ENCODE results near the gene MIER1.
"Not testable (repeated sequence)": the region's sequence is repeated elsewhere in the genome, so short reads cannot be mapped to it uniquely, and the experiment has no call there.

The MIER1 gene

GRCh38 chr1:66924756-66925557 is at the start of gene MIER1, which contains the start of gene DNAI4:
Gene MIER1 (plus strand): TSS chr1:66924990. CDS start chr1:66925029, 39 bp downstream.
Gene DNAI4 (minus strand): TSS chr1:66924856. CDS start chr1:66924831, 25 bp downstream.
- DNase-seq, result peak; percentile 98

GRCh38 chr1:66876664-66877063 is 48.1 kb upstream of the MIER1 start:
- no peak for DNase-seq

GRCh38 chr1:66889030-66889429 is 35.8 kb upstream of the MIER1 start:
- DNase-seq, result no peak

GRCh38 chr1:66890621-66891020 is 34.2 kb upstream of the MIER1 start:
- no peak for DNase-seq

- no peak for DNase-seq
Measured at GRCh38 chr1:66893712-66894111, 31.1 kb upstream of the MIER1 start.

- DNase-seq, result not testable (repeated sequence)
Measured at GRCh38 chr1:66915203-66915602, 9.6 kb upstream of the MIER1 start.

- DNase-seq, result no peak
Measured at GRCh38 chr1:66916320-66916719, 8.5 kb upstream of the MIER1 start.

- DNase-seq, result no peak
Measured at GRCh38 chr1:66917476-66917875, 7.3 kb upstream of the MIER1 start.

- DNase-seq, result no peak
Measured at GRCh38 chr1:66919063-66919462, 5.7 kb upstream of the MIER1 start.

GRCh38 chr1:66919828-66920227 is 5.0 kb upstream of the MIER1 start:
- no peak for DNase-seq

- DNase-seq, result no peak
Measured at GRCh38 chr1:66920543-66920942, 4.2 kb upstream of the MIER1 start.

GRCh38 chr1:66925558-66925910 is 744 bp downstream of the MIER1 start:
- no peak for DNase-seq

- DNase-seq, result no peak
Measured at GRCh38 chr1:66925944-66926343, 1.2 kb downstream of the MIER1 start.

- no peak for DNase-seq
Measured at GRCh38 chr1:66927528-66927927, 2.7 kb downstream of the MIER1 start.

- peak; percentile 20 for DNase-seq
Measured at GRCh38 chr1:66929146-66929688, 4.4 kb downstream of the MIER1 start.

GRCh38 chr1:66929691-66929998 is 4.9 kb downstream of the MIER1 start:
- no peak for DNase-seq

GRCh38 chr1:66929999-66930822 is 5.4 kb downstream of the MIER1 start:
- peak; percentile 95 for DNase-seq

- no peak for DNase-seq
Measured at GRCh38 chr1:66930823-66931174, 6.0 kb downstream of the MIER1 start.

- DNase-seq, result peak; percentile 34
Measured at GRCh38 chr1:66931590-66931989, 6.8 kb downstream of the MIER1 start.

- DNase-seq, result no peak
Measured at GRCh38 chr1:66932291-66932690, 7.5 kb downstream of the MIER1 start.

GRCh38 chr1:66933887-66934700 is 9.3 kb downstream of the MIER1 start:
- peak; percentile 33 for DNase-seq

- no peak for DNase-seq
Measured at GRCh38 chr1:66937529-66938234, 12.9 kb downstream of the MIER1 start.

Data from CD4-positive, alpha-beta T cell treated with Interleukin-10 for 1 hour (primary cell).